22Rv1 (cell line): ENCODE results near the gene TMEM63C.

Experiments used
- H3K27ac ChIP-seq: fragments of 450-650 bp; 2 replicates; pipeline ENCODE4 v1.5.1; 2017
- CTCF ChIP-seq: fragments of 450-650 bp; IDR thresholded peaks from 2 replicates; pipeline ENCODE4 v1.5.1; 2017; ENCODE audit warnings: mild to moderate bottlenecking
- ZFX ChIP-seq: fragments of 450-650 bp; IDR thresholded peaks from 2 replicates; pipeline ENCODE4 v1.6.1; 2017; ENCODE audit warnings: antibody characterized with exemption, borderline replicate concordance

The TMEM63C gene

GRCh38 chr14:77206261-77206824 is 24.7 kb downstream of the TMEM63C start:
- TF ChIP-seq ZFX (no peak), CTCF (no peak)
- H3K27ac ChIP-seq: no peak overlapping the region

- TF ChIP-seq ZFX: no peak
- peak; percentile 18 for TF ChIP-seq CTCF
- H3K27ac ChIP-seq: no peak overlapping the region
Measured at GRCh38 chr14:77206877-77207389, 25.3 kb downstream of the TMEM63C start.

- TF ChIP-seq CTCF: no peak
- TF ChIP-seq ZFX: no peak
- H3K27ac ChIP-seq: no peak overlapping the region
Measured at GRCh38 chr14:77208291-77208978, 26.8 kb downstream of the TMEM63C start.

- no peak for TF ChIP-seq ZFX
- TF ChIP-seq CTCF: no peak
- no peak overlapping the region for H3K27ac ChIP-seq
Measured at GRCh38 chr14:77208979-77209318, 27.4 kb downstream of the TMEM63C start.

- no peak for TF ChIP-seq ZFX
- TF ChIP-seq CTCF: no peak
- no peak overlapping the region for H3K27ac ChIP-seq
Measured at GRCh38 chr14:77212097-77212870, 30.7 kb downstream of the TMEM63C start.

GRCh38 chr14:77212943-77213678 is 31.5 kb downstream of the TMEM63C start:
- TF ChIP-seq CTCF: peak; percentile 92
- no peak for TF ChIP-seq ZFX
- no peak overlapping the region for H3K27ac ChIP-seq

- no peak overlapping the region for H3K27ac ChIP-seq
- no peak for TF ChIP-seq ZFX
- peak; percentile 58 for TF ChIP-seq CTCF
Measured at GRCh38 chr14:77213679-77214016, 32.0 kb downstream of the TMEM63C start.
